ENCODE data around the gene EML4.

EML4 gene

GRCh38 chr2:42230891-42231290 is 61.7 kb downstream of the EML4 start:
- no peaks in the 10 kb centered on the region for H3K36me3 Mint-ChIP-seq (ENCODE audit: low read depth)
- peak overlapping the region in 2 of 3 experiments; percentile 9 to 43 for H3K4me3 Mint-ChIP-seq
- no peaks in the 10 kb centered on the region for H3K27me3 Mint-ChIP-seq (ENCODE audit: low read depth)
- peak overlapping the region; percentile 83 to 96 (median 90) for H3K27ac Mint-ChIP-seq
- no peak for TF ChIP-seq CTCF (IDR thresholded peaks at IDR 0.05; ENCODE audit: unreplicated experiment in 3 of 3)
- peaks cover 61% of the 10 kb centered on the region for H3K4me1 Mint-ChIP-seq
- H3K9me3 Mint-ChIP-seq = no peaks in the 10 kb centered on the region

GRCh38 chr2:42232024-42232423 is 62.9 kb downstream of the EML4 start:
- Mint-ChIP-seq H3K9me3 (no peaks in the 10 kb centered on the region), H3K27ac (peak overlapping the region; percentile 63 to 83 (median 76)), H3K27me3 (ENCODE audit: low read depth) (no peaks in the 10 kb centered on the region), H3K4me1 (peaks cover 64% of the 10 kb centered on the region), H3K4me3 (no peak overlapping the region), H3K36me3 (ENCODE audit: low read depth) (no peaks in the 10 kb centered on the region)
- no peak for TF ChIP-seq CTCF (IDR thresholded peaks at IDR 0.05; ENCODE audit: unreplicated experiment in 3 of 3)

- Mint-ChIP-seq H3K4me1 (peaks cover 61% of the 10 kb centered on the region), H3K36me3 (ENCODE audit: low read depth) (no peaks in the 10 kb centered on the region), H3K4me3 (no peak overlapping the region), H3K27me3 (ENCODE audit: low read depth) (no peaks in the 10 kb centered on the region), H3K27ac (peak overlapping the region; percentile 65 to 89 (median 81)), H3K9me3 (no peaks in the 10 kb centered on the region)
- TF ChIP-seq CTCF (IDR thresholded peaks at IDR 0.05; ENCODE audit: unreplicated experiment in 3 of 3) = no peak
Observed at GRCh38 chr2:42233976-42234441, 64.9 kb downstream of the EML4 start.

DNA sequence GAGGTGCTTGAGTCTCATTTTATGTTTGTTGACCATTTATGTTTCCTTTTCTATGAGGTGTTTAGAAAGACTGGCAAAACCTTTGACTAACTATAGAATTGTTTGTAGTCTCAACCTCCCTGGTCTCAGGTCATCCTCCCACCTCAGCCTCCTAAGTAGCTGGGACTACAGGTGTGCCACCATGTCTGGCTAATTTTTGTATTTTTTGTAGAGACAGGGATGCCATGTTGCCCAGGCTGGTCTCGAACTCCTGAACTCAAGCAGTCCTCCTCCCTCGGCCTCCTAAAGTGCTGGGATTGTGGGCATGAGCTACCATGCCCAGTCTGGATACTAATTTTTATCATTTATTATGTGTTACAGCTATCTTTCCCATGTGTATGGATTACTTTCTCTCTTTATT is 67.8 kb downstream of the EML4 start:
- H3K4me3 Mint-ChIP-seq = no peak overlapping the region
- H3K9me3 Mint-ChIP-seq = no peaks in the 10 kb centered on the region
- H3K27ac Mint-ChIP-seq = peak overlapping the region in 1 of 3 experiments; percentile 12
- H3K27me3 Mint-ChIP-seq (ENCODE audit: low read depth) = no peaks in the 10 kb centered on the region
- no peak for TF ChIP-seq CTCF (IDR thresholded peaks at IDR 0.05; ENCODE audit: unreplicated experiment in 3 of 3)
- peaks cover 52% of the 10 kb centered on the region for H3K4me1 Mint-ChIP-seq
- H3K36me3 Mint-ChIP-seq (ENCODE audit: low read depth) = no peaks in the 10 kb centered on the region

- Mint-ChIP-seq H3K9me3 (no peaks in the 10 kb centered on the region), H3K4me3 (no peak overlapping the region), H3K4me1 (peaks cover 50% of the 10 kb centered on the region), H3K27me3 (ENCODE audit: low read depth) (no peaks in the 10 kb centered on the region), H3K36me3 (ENCODE audit: low read depth) (no peaks in the 10 kb centered on the region), H3K27ac (no peak overlapping the region)
- TF ChIP-seq CTCF (IDR thresholded peaks at IDR 0.05; ENCODE audit: unreplicated experiment in 3 of 3) = peak in 1 of 3 experiments; percentile 20
Observed at GRCh38 chr2:42238644-42239288, 69.6 kb downstream of the EML4 start.

DNA sequence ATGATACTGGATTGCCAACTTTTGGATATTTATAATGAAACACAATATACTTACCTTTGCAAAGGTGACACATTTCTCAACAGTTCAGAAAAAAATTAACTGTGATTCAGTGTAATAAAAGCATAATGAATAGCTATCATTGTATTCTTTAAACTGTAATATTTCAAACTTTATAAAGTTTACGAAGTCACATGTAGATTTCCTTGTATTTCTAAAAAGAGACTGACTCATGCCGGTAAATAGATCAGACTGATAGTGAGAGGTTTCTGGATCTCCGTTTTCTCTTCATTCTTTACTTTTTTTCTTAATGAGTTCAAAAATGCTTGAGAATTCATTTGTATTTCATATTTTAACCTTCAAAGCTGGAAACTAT is 70.1 kb downstream of the EML4 start:
- peaks cover under 1% of the 10 kb centered on the region for H3K36me3 Mint-ChIP-seq (ENCODE audit: low read depth)
- peak overlapping the region in 2 of 3 experiments; percentile 30 to 47 for H3K27ac Mint-ChIP-seq
- H3K27me3 Mint-ChIP-seq (ENCODE audit: low read depth) = no peaks in the 10 kb centered on the region
- no peaks in the 10 kb centered on the region for H3K9me3 Mint-ChIP-seq
- no peak overlapping the region for H3K4me3 Mint-ChIP-seq
- no peak for TF ChIP-seq CTCF (IDR thresholded peaks at IDR 0.05; ENCODE audit: unreplicated experiment in 3 of 3)
- peaks cover 46% of the 10 kb centered on the region for H3K4me1 Mint-ChIP-seq

Measured in nephron (organoid).